HepG2 (cell line): Measurements from ENCODE around the gene RACGAP1. TPM values are rescaled to one million over a fixed set of nuclear protein-coding genes. Genes with fewer than 3 reads are reported as not detected.

ENCODE experiments used
- ATAC-seq: fragments of 200-7000 bp; cut with Tn5 transposase; 3 replicates; pipeline ENCODE4 v1.9.1; 2020; ENCODE audit warnings: mild to moderate bottlenecking, moderate library complexity
- BruUV-seq: library from RNA; stranded (reverse); fragments of 400-500 nt; replicated peaks from 2 replicates; lab custom pipeline; 2021; lab: Mats Ljungman, UMichigan
- CTCF ChIA-PET: fragments of 300-600 bp; formaldehyde crosslinking; extraction: SDS; loops from one replicate; lab custom pipeline; 2021; ENCODE audit warnings: low total read pairs, inconsistent platforms, low intra/inter-chr PET ratio; lab: Yijun Ruan, JAX
- POLR2A ChIA-PET: fragments of 350-600 bp; sonication (Branson Sonifier 250); formaldehyde crosslinking; loops from one replicate; lab custom pipeline; 2020; ENCODE audit warnings: antibody characterized with exemption, inconsistent platforms; lab: Yijun Ruan, JAX
- DNase-seq: peaks from one replicate; pipeline ENCODE4 v3.0.0-alpha.2; 2015; ENCODE audit warnings: low spot score
- FAIRE-seq: peaks from 3 replicates; lab custom pipeline; 2011; peaks lifted over from hg19 to GRCh38; lab: Jason Lieb, UNC
- H2AFZ ChIP-seq: one replicate; pipeline ENCODE4 v1.6.1; 2011; ENCODE audit warnings: low read length, inconsistent platforms
- H3K27ac ChIP-seq: fragments of 300-600 bp; 3 replicates; pipeline ENCODE4 v1.8.0; 2011; ENCODE audit warnings: mixed run types, mild to moderate bottlenecking, mixed read lengths, low read length, inconsistent platforms; ENCODE audit not compliant: insufficient read depth; ENCODE audit errors: extremely low read length
- H3K27me3 ChIP-seq, 2 experiments: fragments of 200-600 bp in 1 of 2; 2 replicates in 1 of 2; 3 replicates in 1 of 2; pipeline versions ENCODE4 v1.6.0 to v1.8.0; 2011; ENCODE audit warnings: low read length in 2 of 2, mild to moderate bottlenecking in 2 of 2, moderate library complexity in 2 of 2, inconsistent platforms in 1 of 2; ENCODE audit not compliant: insufficient read depth in 2 of 2, control insufficient read depth in 1 of 2
- H3K36me3 ChIP-seq, 2 experiments: fragments of 200-600 bp in 1 of 2; replicated peaks in 1 of 2; 2 replicates in 1 of 2; 3 replicates in 1 of 2; pipeline versions ENCODE4 v1.5.1 to v1.8.0; 2011; ENCODE audit warnings: low read length in 2 of 2, inconsistent platforms in 1 of 2; ENCODE audit not compliant: insufficient read depth in 2 of 2, control insufficient read depth in 1 of 2
- H3K4me1 ChIP-seq: 2 replicates; pipeline ENCODE4 v1.5.1; 2012; ENCODE audit warnings: low read length, inconsistent platforms; ENCODE audit not compliant: insufficient read depth
- H3K4me2 ChIP-seq: 2 replicates; pipeline ENCODE4 v1.6.0; 2011; ENCODE audit warnings: low read depth, low read length, inconsistent platforms
- H3K4me3 ChIP-seq, 3 experiments: fragments of 200-600 bp in 1 of 3; sonication (generic), shearing (Covaris generic) in 1 of 3; replicated peaks in 1 of 3; 2 replicates each; pipeline ENCODE4 v1.5.1; 2011 to 2016; ENCODE audit warnings: low read length in 3 of 3, inconsistent platforms in 2 of 3, low read depth in 2 of 3, mild to moderate bottlenecking in 2 of 3, control low read depth in 1 of 3, mixed read lengths in 1 of 3; ENCODE audit not compliant: insufficient read depth in 1 of 3
- H3K79me2 ChIP-seq: one replicate; pipeline ENCODE4 v1.6.1; 2011; ENCODE audit warnings: low read length, inconsistent platforms; ENCODE audit not compliant: insufficient read depth
- H3K9ac ChIP-seq: 2 replicates; pipeline ENCODE4 v1.6.0; 2011; ENCODE audit warnings: mild to moderate bottlenecking, low read depth, low read length, inconsistent platforms; ENCODE audit not compliant: insufficient read depth
- H3K9me3 ChIP-seq: 2 replicates; pipeline ENCODE4 v1.5.1; 2012; ENCODE audit warnings: mild to moderate bottlenecking, low read length
- H4K20me1 ChIP-seq: 2 replicates; pipeline ENCODE4 v1.6.0; 2011; ENCODE audit warnings: inconsistent platforms, mild to moderate bottlenecking, low read length, moderate library complexity; ENCODE audit not compliant: insufficient read depth
- ARID2 ChIP-seq: sonication (generic); formaldehyde crosslinking; IDR thresholded peaks from 2 replicates; pipeline ENCODE4 v1.8.1; 2022; ENCODE audit warnings: mild to moderate bottlenecking, missing genetic modification reagents, borderline replicate concordance
- CEBPB ChIP-seq: IDR thresholded peaks from 2 replicates; pipeline ENCODE4 v1.6.1; 2011; ENCODE audit warnings: low read depth, low read length, improper control_type of control experiment, borderline replicate concordance
- FLYWCH1 ChIP-seq: sonication (generic); formaldehyde crosslinking; IDR thresholded peaks from 2 replicates; pipeline ENCODE4 v1.8.1; 2023; ENCODE audit warnings: mild to moderate bottlenecking, missing genetic modification reagents
- PTBP1 ChIP-seq: fragments of 200-400 bp; formaldehyde crosslinking; IDR thresholded peaks from 2 replicates; pipeline ENCODE4 v1.6.1; 2018; ENCODE audit warnings: low read length, low read depth; ENCODE audit not compliant: poor library complexity, severe bottlenecking
- TBP ChIP-seq: sonication (generic); formaldehyde crosslinking; IDR thresholded peaks from 2 replicates; pipeline ENCODE4 v1.5.0; 2020; ENCODE audit warnings: missing genetic modification reagents
- ZNF292 ChIP-seq: sonication (generic); formaldehyde crosslinking; IDR thresholded peaks from 2 replicates; pipeline ENCODE4 v1.8.1; 2022; ENCODE audit warnings: mild to moderate bottlenecking, low read depth, missing genetic modification reagents, borderline replicate concordance
- ZNF660 ChIP-seq: sonication (generic); formaldehyde crosslinking; IDR thresholded peaks from 2 replicates; pipeline ENCODE4 v1.5.1; 2020; ENCODE audit warnings: mild to moderate bottlenecking, low read depth, missing genetic modification reagents, borderline replicate concordance
- ZNF879 ChIP-seq: sonication (generic); formaldehyde crosslinking; IDR thresholded peaks from 2 replicates; pipeline ENCODE4 v1.8.1; 2023; ENCODE audit warnings: missing genetic modification reagents
- WGBS: methylation state at CpG from one replicate; pipeline ENCODE4 v1.1.6; 2017; ENCODE audit warnings: low lambda C conversion rate; 5-methylcytosine and 5-hydroxymethylcytosine counted together
- in situ Hi-C: cut with HindIII; loops from 2 replicates; pipeline ENCODE4 v1.10.0; 2017; ENCODE audit warnings: low pct_unique_long_range_greater_than_20kb; ENCODE audit not compliant: extremely low pct_ligation_motif_present
- intact Hi-C: fragments of 100-400 bp; cut with micrococcal nuclease; formaldehyde crosslinking; loops from one replicate; pipeline ENCODE4 v1.10.0; 2022; ENCODE audit not compliant: unreplicated experiment
- polyA plus RNA-seq, 8 experiments: library from polyadenylated mRNA; depleted of rRNA in 3 of 8; stranded (reverse) in 7 of 8; unstranded in 1 of 8; fragments of >200 nt; fragmentation: Illumina TruSeq in 4 of 8; extraction: Trizol in 4 of 8; gene quantifications; 2 replicates each; pipeline versions ENCODE4 v1.2.1 to v1.2.3, GENCODE V29; 2011 to 2016; ENCODE audit warnings: low read depth in 4 of 8, missing spikeins in 1 of 8, mixed read lengths in 1 of 8; ENCODE audit not compliant: insufficient read depth in 1 of 8
- total RNA-seq, 5 experiments: library from RNA; depleted of rRNA; stranded (reverse); fragments of >200 nt; fragmentation: Illumina TruSeq; extraction: Trizol; gene quantifications; 2 replicates each; pipeline ENCODE4 v1.2.3, GENCODE V29; 2016; ENCODE audit warnings: low read depth in 1 of 5
- TF ChIP-seq, protein P1 (sequence below): IDR thresholded peaks from 2 replicates; pipeline ENCODE4 v1.6.1; 2016; ENCODE audit warnings: missing compliant biosample characterization, missing genetic modification reagents, borderline replicate concordance

Gene RACGAP1
- total and polyA plus RNA-seq, 2 of the 13 experiments (the other 11 are each of a cell fraction or from before 2014, with no cell fraction given), result 16.7 to 57.9 TPM

DNA sequence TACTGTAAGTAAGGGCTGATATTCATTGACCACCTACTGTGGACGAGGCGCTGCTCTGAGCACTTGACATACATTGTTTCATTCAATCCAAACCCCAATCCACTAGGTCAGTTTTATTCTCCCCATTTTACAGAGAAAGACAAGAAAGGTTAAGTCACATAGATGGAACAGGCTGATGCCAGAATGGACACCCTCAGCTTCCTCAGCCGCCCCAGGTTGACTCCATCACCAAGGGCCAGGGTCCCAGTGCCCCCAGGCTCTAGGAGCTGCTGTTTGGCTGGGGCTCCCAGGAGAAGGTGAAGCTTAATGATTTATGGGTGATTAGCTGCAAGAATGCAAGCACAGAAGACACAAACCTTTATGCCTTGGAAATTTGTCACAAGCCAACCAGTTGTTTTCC is 75.4 kb downstream of the RACGAP1 start:
- intact Hi-C loops (loop anchor here (10.0 kb wide), 1 partner anchor 85 kb away; no protein-coding TSS in a partner anchor), in situ Hi-C loops (no loop called here)
- H2AFZ ChIP-seq, result no peak overlapping the region
- TF ChIP-seq PTBP1 (no peak), TBP (no peak), CEBPB (no peak), ARID2 (no peak), ZNF292 (CRISPR knock-in tag) (no peak), FLYWCH1 (CRISPR knock-in tag) (no peak), ZNF879 (no peak), ZNF660 (CRISPR knock-in tag) (no peak)
- TF ChIP-seq, protein P1, sequence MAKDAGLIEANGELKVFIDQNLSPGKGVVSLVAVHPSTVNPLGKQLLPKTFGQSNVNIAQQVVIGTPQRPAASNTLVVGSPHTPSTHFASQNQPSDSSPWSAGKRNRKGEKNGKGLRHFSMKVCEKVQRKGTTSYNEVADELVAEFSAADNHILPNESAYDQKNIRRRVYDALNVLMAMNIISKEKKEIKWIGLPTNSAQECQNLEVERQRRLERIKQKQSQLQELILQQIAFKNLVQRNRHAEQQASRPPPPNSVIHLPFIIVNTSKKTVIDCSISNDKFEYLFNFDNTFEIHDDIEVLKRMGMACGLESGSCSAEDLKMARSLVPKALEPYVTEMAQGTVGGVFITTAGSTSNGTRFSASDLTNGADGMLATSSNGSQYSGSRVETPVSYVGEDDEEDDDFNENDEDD (CRISPR knock-in tag), result no peak
- FAIRE-seq, result no peak
- ChIA-PET POLR2A (no interaction called here), CTCF (no interaction called here)
- no peak overlapping the region for H3K4me3 ChIP-seq
- WGBS, result 65% methylated on average over 3 of the region's 3 CpGs
- no peaks in the 10 kb centered on the region for H4K20me1 ChIP-seq
- ATAC-seq, result no peak
- no peaks in the 10 kb centered on the region for H3K36me3 ChIP-seq
- no peak for DNase-seq
- peaks cover 7 to 29% of the 10 kb centered on the region in 2 experiments; a peak in 3 of 5 replicates for H3K27me3 ChIP-seq
- H3K4me1 ChIP-seq, result peaks cover 10% of the 10 kb centered on the region
- H3K9ac ChIP-seq, result no peak overlapping the region
- no TSS peak for BruUV-seq
- no peak overlapping the region for H3K4me2 ChIP-seq
- H3K79me2 ChIP-seq, result no peaks in the 10 kb centered on the region
- H3K9me3 ChIP-seq, result no peaks in the 10 kb centered on the region
- no peak overlapping the region for H3K27ac ChIP-seq
